Left lung (tissue), 10 donors: ENCODE data around the gene TMEM235. TPM values are rescaled to one million over a fixed set of nuclear protein-coding genes. Genes with fewer than 3 reads are reported as not detected.
A peak's percentile ranks its signal among the peaks of the same experiment; 100 is the strongest.

Experiments used
- ATAC-seq: fragments of 200-7000 bp; cut with Tn5 transposase; one replicate; pipeline ENCODE4 v1.9.1; 2020; ENCODE audit warnings: moderate library complexity
- DNase-seq, 4 donors: peaks; one replicate each; pipeline ENCODE4 v3.0.0-alpha.2; 2013 to 2020
- H3K27ac ChIP-seq, 2 donors: fragments of 200-600 bp; sonication (generic) in 1 of 2; one replicate each; pipeline versions ENCODE4 v1.5.0 to v1.8.0; 2020 to 2021
- H3K27me3 ChIP-seq, 2 donors: fragments of 200-600 bp; sonication (generic) in 1 of 2; one replicate each; pipeline versions ENCODE4 v1.5.0 to v1.8.0; 2020 to 2021
- H3K36me3 ChIP-seq, 2 donors: fragments of 200-600 bp; sonication (generic) in 1 of 2; one replicate each; pipeline versions ENCODE4 v1.5.0 to v1.8.0; 2020 to 2021
- H3K4me1 ChIP-seq, 2 donors: fragments of 200-600 bp; one replicate each; pipeline ENCODE4 v1.8.0; 2021
- H3K4me3 ChIP-seq, 2 donors: fragments of 200-600 bp; sonication (generic) in 1 of 2; one replicate each; pipeline versions ENCODE4 v1.5.0 to v1.8.0; 2020 to 2021; ENCODE audit warnings: mild to moderate bottlenecking in 1 of 2
- H3K9me3 ChIP-seq, 2 donors: fragments of 200-600 bp; sonication (generic) in 1 of 2; one replicate each; pipeline versions ENCODE4 v1.5.0 to v1.8.0; 2020 to 2021
- CTCF ChIP-seq, 2 donors: fragments of 200-600 bp; sonication (generic) in 1 of 2; IDR thresholded peaks; one replicate each; pipeline versions ENCODE4 v1.5.0 to v1.8.0; 2021; ENCODE audit warnings: antibody characterized with exemption in 2 of 2
- intact Hi-C, 2 donors: fragments of 100-400 bp; cut with DNase I; formaldehyde crosslinking; loops; one replicate each; pipeline versions ENCODE4 v1.11.2 to v1.14.2; 2022
- polyA plus RNA-seq, 6 donors: library from polyadenylated mRNA; unstranded; fragments of 120-200 nt; gene quantifications; one replicate each; pipeline ENCODE4 v1.2.1, GENCODE V29; 2013; ENCODE audit not compliant: insufficient read length in 6 of 6
- total RNA-seq, 2 donors: library from RNA; stranded (reverse); fragmentation: NEBNext Ultra II Directional; extraction: Animal tissue kit (Norgen Biotek cat#: 25700); gene quantifications; one replicate each; pipeline ENCODE4 v1.2.1, GENCODE V29; 2021
- donor health status: DM: no; HTN: yes; CAD: no.
- donor health status: DM: no; HTN: no; CAD: no.

Gene TMEM235
- total and polyA plus RNA-seq, 8 donors, result 0.11 to 0.35 (median 0.23) TPM; not detected in 4

- DNase-seq (no peak), ATAC-seq (peak; percentile 13)
- intact Hi-C loops, result no loop called here
- no peaks in the 10 kb centered on the region for H3K27me3 ChIP-seq
- no peak overlapping the region for H3K27ac ChIP-seq
- no peaks in the 10 kb centered on the region for H3K9me3 ChIP-seq
- H3K4me1 ChIP-seq, result peaks cover under 1 to 8% of the 10 kb centered on the region in 2 donors
- no peak overlapping the region for H3K4me3 ChIP-seq
- peaks cover 0 to 15% of the 10 kb centered on the region in 2 donors for H3K36me3 ChIP-seq
- TF ChIP-seq CTCF (IDR thresholded peaks at IDR 0.05), result no peak
Observed at GRCh38 chr17:78219396-78220150, 11.9 kb upstream of the TMEM235 start.

- Histone ChIP-seq H3K4me1 (peaks cover 0 to 12% of the 10 kb centered on the region in 2 donors), H3K27me3 (peaks cover 0 to 12% of the 10 kb centered on the region in 2 donors), H3K36me3 (peaks cover 0 to 19% of the 10 kb centered on the region in 2 donors), H3K9me3 (no peaks in the 10 kb centered on the region), H3K27ac (peak overlapping the region; percentile 16 to 56), H3K4me3 (no peak overlapping the region)
- ATAC-seq, result no peak
- no peak for TF ChIP-seq CTCF (IDR thresholded peaks at IDR 0.05)
- intact Hi-C loops, result no loop called here
- no peak for DNase-seq
Observed at GRCh38 chr17:78223061-78223460, 8.4 kb upstream of the TMEM235 start.

GRCh38 chr17:78223765-78224164 lies 7.7 kb upstream of the TMEM235 start:
- H3K27ac ChIP-seq, result peak overlapping the region; percentile 56 to 65

GRCh38 chr17:78224231-78225087 lies 7.0 kb upstream of the TMEM235 start:
- H3K27me3 ChIP-seq, result peaks cover 0 to 23% of the 10 kb centered on the region in 2 donors
- DNase-seq, result no peak
- intact Hi-C loops, result no loop called here
- H3K36me3 ChIP-seq, result peaks cover 0 to 17% of the 10 kb centered on the region in 2 donors
- no peaks in the 10 kb centered on the region for H3K9me3 ChIP-seq
- ATAC-seq, result no peak
- peaks cover 0 to 12% of the 10 kb centered on the region in 2 donors for H3K4me1 ChIP-seq
- no peak for TF ChIP-seq CTCF (IDR thresholded peaks at IDR 0.05)
- H3K4me3 ChIP-seq, result no peak overlapping the region
- peak overlapping the region; percentile 56 to 65 for H3K27ac ChIP-seq

More at GRCh38 chr17:78223765-78224164, 7.7 kb upstream of the TMEM235 start:
- Histone ChIP-seq H3K4me3 (no peak overlapping the region), H3K36me3 (peaks cover 0 to 19% of the 10 kb centered on the region in 2 donors), H3K4me1 (peaks cover 0 to 12% of the 10 kb centered on the region in 2 donors), H3K27me3 (peaks cover 0 to 19% of the 10 kb centered on the region in 2 donors), H3K9me3 (no peaks in the 10 kb centered on the region)
- DNase-seq (no peak), ATAC-seq (no peak)
- TF ChIP-seq CTCF (IDR thresholded peaks at IDR 0.05), result no peak
- intact Hi-C loops, result no loop called here
